ENCODE data around the gene OGFR.
A peak's percentile ranks its signal among the peaks of the same experiment; 100 is the strongest.
"Not testable (repeated sequence)": the region's sequence is repeated elsewhere in the genome, so short reads cannot be mapped to it uniquely, and the experiment has no call there.

OGFR gene

DNA sequence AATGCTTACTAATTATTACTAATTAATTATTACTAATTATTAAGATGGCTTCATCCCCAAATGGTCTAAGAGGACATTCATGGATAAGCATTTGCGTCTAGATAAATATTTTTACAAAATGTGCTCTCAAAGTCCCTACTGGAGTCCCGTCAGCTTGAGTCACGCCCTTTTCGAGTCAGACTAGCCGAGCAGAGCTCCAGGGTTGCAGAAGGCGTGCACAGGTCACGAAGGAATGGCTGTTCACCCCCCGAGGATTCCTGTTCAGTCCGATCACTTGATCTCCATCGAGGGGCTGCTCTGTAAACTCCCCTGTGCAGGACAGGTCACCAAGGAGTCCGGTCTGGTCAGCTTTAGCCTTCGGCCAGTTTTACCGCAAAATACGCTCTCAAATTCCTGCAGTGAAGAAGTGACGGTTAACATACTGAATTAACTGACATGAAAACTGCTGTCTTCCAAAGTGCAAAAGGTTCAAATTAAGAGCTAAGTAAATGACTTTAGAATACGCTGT lies 37.1 kb downstream of the OGFR start:
- no peak for DNase-seq

DNA sequence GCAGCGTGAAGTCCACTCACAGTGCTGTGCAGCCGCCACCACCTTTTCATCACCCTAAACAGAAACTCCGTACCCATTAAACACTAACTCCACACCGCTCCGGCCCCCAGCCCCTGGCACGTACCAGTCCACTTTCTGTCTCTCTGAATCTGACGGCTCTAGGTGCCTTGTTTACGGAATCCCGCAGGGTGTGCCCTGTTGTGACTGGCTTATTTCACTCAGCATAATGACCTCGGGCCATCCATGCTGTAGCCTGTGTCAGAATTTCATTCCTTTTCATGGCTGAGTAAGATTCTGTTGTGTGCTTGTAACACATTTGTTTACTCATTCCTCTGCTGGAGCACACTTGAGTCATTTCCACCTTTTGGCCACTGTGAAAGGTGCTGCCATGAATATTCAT lies 39.0 kb downstream of the OGFR start:
- DNase-seq = no peak

DNA sequence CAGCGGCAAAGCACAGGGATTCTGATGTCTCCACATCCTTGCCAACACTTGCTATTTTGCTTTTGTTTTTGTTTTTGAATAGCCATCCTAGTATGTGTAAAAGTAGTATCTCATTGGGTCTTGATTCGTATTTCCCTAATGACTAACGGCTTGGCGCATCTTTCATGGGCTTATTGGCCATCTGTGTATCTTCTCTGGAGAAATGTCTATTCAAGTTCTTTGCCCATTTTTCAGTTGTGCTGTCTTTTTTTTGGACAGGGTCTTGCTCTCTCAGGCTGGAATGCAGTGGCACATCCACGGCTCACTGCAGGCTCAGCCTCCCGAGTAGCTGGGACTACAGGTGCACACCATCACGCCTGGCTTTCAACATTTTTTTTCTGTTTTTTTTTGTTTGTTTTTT lies 39.5 kb downstream of the OGFR start:
- no peak for DNase-seq

DNA sequence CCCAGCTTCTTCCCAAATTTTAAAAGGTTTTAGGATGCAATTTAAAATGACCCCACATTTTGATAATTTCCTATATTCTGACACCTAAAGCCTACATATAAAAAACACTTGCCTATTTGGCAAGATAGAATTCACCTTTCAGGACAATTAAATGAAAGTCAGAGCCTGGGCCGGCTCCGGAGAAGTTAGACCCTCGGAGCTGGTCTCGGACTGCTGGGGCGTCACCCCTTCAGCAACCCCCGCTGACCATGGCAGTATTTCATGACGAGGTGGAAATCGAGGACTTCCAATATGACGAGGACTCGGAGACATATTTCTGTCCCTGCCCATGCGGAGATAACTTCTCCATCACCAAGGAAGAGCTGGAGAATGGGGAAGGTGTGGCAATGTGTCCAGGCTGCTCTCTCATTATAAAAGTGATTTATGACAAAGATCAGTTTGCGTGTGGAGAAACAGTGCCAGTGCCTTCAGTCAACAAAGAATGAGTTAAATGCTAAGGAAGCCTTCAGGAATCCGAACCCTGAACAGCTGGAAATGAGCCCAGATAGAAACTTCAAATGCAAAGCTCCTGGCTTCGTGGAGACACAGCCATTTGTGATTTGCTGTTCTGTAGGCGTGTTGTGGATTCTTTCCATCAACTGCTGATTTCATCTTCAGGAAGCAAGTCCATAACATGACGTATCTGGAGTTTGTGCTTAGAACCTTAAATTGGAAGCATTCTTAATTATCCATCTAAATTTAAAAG lies 41.0 kb downstream of the OGFR start:
- no peak for DNase-seq

DNA sequence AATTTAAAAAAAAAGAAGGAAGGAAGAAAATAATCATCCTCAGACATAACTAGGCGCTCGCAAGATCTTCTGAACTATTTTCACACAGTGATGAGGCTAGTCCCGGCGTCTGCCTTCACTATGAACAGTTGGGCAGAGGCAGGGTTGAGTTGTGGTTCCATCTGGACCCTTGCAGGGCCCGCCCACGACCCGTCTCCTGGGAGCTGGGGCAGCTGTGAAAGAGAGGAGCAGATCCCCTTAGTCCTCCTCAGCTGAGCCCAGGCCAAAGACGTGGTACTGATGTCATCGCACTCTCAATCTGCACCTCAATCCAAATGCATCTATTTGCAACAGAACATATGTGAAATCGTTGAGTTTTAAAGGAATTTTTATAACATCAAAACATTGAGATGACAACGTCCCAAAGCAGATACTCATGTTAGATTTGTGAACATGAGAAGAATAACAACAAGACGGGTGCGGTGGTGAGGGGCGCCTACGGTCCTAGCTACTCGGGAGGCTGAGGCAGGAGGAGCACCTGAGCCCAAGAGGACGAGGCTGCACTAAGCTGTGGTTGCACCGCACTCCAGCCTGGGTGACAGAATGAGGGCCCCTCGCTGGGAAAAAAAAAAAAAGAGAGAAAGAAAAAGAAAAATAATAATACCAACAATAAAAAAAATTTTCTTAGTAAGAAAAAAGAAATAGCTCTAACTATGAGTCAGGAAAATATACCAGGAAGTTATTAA lies 41.7 kb downstream of the OGFR start:
- DNase-seq = no peak

DNA sequence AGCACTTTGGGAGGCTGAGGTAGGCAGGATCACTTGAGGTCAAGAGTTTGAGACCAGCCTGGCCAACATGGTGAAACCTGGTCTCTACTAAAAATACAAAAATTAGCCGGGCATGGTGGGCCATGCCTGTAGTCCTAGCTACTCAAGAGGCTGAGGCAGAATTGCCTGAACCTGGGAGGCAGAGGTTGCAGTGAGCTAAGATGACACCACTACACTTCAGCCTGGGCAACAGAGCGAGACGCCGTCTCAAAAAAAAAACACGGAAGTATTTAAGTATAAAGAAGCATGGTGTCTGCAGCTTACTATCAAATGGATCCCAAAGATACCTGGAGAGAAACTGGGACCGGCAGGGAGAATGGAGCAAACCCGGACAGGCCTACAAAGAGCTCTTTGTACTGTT lies 44.3 kb downstream of the OGFR start:
- not testable (repeated sequence) for DNase-seq

DNA sequence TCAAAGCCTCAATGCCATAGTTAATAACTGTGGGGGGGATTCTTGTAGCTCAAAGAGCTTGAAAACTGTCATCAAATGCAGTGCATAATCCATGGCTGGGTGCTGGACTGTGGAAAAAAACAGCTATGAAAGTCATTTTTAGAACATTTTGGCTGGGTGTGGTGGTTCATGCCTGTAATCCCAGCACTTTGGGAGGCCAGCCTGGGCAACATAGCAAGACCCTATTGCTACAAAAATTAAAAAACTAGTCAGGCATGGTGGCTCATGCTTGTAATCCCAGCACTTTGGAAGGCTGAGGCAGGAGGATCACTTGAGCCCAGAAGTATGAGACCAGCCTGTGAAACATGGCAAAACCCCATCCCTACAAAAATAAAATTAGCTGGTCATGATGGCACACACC lies 44.8 kb downstream of the OGFR start:
- no peak for DNase-seq

DNA sequence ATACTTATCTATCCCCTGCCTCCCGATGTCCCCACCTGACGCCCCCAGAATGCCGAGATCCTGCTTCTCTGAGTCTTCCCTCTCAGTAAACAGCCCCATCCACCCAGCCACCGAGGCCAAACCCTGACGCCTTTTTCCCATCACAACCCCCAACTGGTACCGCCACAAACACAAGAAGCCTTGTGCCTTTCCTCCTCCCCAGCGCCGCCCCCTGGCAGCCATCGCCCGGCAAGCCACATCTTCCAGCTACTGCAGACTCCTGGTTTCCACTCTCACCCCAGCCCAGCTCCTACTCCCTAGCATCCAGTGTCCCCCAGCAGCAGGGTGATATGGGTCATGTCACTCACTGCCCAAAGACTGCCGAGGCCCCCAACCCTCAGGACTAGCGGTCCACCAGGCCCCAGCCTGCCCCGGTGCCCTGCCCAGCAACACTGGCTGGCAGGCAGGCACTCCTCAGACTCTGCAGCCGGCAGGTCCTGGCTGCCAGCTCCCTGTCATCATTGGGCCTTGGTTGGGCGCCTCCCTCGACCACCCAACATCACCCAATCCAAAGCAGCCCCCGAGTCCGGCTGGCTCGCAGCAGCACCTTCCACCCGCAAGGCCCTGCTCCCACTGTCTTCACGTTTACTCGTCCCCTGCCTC lies 45.8 kb downstream of the OGFR start:
- DNase-seq = no peak

DNA sequence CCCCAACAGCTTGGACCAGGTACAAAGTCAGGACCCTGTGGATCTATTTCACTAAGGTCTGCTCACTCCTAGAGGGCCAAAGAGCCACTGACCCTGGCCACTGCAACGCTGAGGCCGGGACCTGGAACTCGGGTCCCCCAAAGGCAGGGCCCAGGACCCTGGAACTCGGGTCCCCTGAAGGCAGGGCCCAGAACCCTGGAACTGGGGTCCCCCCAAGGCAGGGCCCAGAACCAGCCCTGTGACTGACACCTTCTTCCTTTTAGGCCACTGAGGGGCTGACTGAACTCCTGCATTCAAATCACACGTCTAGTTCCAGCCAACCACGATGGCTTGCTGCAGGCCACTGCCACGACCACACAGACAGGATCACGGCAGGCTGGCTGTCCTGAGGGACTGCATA lies 47.6 kb downstream of the OGFR start:
- no peak for DNase-seq

DNA sequence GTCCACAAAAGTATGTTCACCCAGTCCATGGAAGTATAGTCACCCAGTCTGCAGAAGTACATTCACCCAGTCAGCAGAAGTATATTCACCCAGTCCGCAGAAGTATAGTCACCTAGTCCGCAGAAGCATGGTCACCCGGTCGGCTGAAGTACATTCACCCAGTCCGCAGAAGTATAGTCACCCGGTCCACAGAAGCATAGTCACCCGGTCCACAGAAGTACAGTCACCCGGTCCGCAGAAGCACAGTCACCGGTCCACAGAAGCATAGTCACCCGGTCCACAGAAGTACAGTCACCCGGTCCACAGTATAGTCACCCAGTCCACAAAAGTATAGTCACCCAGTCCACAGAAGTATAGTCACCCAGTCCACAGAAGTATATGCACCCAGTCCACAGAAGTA lies 48.2 kb downstream of the OGFR start:
- no peak for DNase-seq

DNA sequence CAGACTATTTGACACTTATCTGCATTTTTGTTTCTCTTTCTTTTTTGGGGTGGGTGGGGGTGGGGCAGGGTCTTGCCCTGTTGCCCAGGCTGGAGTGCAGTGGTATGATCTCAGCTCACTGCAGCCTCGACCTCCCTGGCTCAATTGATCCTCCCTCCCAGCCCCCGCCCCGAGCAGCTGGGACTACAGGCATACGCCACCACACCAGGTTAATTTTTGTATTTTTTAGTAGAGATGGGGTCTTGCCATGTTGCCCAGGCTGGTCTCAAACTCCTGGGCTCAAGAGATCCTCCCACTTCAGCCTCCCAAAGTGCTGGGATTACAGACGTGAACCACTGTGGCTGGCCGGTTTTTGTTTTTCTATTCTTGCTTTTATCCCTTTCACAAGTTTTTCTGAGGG lies 48.7 kb downstream of the OGFR start:
- DNase-seq = not testable (repeated sequence)

DNA sequence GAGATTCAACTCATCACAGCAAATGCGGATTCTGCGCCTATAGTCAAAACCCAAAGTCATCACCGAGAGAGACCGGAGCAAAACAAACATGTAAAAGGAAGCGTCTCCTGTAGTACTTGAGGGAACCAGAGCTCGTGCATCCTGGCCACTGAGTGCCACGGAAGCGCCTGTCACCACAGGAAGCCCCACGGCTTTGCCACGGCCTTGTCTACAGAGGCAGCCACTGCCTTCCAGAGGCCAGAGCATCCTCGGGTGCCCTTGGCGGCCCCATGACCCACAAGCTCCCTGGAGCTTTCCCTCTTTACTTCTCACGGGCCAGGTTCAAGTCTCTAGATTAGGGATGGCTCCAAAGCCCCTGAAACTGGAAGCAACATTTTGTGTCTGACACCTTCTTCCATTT lies 49.5 kb downstream of the OGFR start:
- no peak for DNase-seq

DNA sequence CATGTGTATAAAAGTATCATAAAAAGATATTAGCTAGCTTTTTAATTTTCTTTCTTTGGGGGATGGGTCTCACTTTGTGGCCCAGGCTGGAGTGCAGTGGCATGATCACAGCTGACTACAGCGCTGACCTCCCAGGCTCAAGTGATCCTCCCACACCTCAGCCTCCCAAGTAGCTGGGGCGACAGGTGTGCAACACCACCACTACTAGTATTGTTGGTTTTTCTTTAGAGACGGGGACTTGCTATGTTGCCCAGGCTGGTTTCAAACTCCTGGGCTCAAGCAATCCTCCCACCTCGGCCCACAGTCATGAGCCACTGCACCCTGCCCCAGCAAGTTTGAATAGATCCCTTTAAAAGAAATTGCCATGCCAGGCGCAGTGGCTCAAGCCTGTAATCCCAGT lies 50.5 kb downstream of the OGFR start:
- DNase-seq = no peak

DNA sequence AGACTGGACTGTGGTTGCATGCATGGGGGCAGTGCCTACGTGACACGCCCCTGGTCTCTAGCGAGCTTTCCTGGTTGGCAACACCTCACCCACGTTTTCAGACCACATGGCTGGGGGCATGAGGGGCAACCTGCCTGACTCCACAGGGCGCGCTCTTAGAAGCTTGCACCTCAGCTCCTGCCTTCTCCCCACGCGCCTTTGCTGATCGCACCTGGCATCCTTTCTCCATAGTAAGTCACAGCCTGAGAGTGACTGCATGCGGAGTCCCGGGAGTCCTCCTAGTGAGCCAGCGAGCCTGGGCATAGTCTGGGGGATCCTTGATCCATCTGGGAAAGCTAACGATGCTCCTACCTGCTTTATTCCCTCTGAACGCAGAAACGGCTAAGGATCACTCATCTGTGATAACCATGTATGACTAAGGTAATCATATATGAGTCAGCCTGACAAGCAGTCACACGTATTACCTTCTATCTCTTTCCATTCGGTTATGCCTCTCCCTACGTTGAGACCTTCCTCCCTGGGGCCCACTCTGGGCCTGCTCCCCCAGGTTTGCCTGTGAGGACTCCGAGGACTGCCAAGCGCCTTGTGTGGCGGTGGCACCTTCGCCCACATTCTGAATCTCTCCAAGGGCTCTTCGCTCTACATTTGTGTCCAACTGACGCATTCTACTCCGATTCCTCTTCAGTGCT lies 52.4 kb downstream of the OGFR start:
- no peak for DNase-seq

DNA sequence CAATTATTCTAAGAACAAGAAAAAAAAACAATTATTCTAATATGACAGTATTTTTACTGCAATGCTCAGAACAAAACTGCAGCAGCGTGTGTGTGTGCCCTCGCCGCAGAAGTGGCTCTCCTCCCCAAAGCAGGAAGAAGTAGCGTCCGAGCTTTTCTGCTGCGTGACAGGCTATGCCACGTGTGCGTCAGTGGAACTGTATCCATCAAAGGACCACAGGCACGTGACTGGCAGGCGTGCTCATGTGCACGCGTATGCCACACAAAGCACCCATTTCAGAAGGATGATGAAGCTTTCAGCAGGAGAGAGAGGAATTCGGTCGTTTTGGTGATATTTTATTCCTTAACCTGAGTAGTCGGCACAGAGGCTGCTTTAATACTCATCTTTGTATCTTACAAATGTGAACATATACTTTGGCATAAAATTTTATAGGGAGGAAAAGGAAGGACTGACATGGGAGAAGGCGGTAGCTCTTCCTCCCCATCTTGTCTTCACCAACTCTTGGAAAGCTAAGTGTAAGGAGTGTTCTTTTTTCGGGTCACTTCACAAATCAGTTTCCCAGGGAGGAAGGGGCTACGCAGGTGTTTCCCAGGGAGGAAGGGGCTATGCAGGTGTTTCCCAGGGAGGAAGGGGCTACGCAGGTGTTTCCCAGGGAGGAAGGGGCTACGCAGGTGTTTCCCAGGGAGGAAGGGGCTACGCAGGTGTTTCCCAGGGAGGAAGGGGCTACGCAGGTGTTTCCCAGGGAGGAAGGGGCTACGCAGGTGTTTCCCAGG lies 53.6 kb downstream of the OGFR start:
- DNase-seq = no peak

DNA sequence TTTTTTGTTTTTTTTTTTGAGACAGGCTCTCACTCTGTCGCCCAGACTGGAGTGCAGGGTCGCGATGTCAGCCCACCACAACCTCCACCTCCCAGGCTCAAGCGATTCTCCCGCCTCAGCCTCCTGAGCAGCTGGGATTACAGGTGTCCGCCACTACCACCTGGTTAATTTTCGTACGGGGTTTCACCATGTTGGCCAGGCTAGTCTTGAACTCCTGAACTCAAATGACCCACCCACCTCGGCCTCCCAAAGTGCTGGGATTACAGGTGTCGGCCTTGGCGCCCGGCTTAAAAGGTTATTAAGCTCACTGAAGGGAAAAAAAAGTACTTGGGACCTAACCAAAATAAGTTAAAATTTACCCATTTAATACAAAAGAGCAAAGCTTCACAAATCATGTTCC lies 55.1 kb downstream of the OGFR start:
- no peak for DNase-seq

DNA sequence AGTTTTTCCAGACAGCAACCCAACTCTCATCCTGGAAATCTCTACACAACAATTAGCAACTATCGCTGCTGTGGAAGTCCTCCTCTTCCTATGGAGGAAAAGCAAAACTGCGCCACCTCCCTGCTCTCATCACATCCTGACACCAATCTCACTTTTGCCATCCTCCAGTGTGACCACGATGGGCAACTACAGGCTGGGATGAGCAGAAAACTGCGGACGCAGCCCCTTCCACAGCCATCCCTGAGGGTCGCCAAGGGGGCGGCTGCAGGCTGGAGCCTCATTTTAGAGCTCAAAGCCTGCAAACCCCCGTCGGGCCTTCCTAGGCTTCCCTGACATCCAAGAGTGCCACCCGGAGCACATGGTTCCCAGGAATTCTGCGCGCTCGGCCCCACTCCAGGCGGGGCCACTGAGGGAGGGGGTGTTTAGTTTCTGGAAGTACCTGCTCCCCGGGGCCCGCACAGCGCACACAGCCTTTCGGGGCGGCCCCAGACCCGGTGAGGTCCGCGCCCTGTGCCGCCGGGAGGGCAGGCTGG lies 55.8 kb downstream of the OGFR start:
- DNase-seq = no peak

DNA sequence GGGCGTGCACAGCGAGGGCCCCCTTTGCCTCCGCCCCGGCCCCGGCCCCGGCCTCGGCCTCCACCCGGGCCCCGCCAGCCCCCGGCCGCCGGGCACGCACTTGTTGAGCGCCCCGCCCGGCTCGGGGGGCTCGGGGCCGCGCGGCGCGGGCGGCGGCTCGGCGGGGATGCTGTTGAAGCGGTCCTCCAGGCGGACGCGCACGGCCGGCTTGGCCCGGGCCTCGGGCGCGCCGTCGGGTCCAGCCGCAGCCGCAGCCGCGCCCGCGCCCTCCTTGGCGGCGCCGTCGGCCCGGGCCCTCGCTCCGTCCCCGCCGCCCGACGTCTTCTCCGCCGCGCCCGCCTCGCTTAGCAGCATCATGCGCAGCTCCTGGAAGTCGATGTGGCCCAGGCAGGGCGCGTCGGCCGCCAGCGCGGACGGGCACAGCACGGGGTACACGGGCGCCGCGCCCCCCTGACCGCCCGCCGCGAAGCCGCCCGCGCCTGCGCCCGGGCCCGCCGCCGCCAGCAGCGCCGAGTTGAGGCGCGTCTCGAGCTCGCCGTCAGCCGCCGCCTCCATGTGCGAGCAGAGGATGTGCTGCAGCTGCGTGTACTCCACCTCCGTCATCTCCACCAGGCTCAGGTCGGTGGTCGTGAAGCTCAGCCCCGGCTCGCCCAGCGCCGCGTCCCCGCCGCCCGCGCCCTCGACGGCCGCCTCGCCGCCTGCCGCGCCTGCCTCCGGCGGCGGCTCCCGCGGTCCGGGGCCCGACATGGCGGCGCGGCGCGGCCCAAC lies 56.5 kb downstream of the OGFR start:
- DNase-seq = no peak

DNA sequence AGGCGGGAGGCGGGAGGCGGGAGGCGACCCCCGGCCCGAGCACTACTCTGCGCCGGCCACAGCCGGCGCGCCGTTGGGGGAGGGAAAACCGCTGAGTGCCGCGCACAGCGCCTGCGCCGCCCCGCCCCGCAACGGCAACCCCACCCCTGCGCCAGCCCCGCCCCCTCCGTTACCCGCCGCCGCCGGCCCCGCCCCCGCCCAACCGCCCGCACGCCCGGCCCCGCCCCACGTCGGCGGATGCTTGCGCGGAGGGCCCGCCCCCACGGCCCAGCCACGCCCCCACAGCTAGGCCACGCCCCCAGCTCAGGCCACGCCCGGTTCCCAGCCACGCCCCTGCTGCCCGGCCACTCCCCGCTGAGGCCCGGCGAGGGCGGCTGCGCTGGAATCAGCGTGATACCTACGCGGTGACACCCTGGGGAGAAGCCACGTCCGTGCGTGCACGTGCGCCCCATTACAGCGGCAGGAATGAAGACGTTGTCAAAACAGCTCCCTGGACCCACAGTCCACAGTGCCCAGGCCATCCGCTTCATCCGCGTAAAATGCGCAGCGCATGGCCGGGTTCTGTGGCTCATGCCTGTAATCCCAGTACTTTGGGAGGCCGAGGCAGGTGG lies 57.2 kb downstream of the OGFR start, which contains the start of gene TCFL5:
Gene TCFL5, minus strand, starts transcription at position 97 of the 611 bp plus-strand sequence. CDS start 152 bp downstream, outside the sequence.
- peak; percentile 47 for DNase-seq

Data from NCI-H1417 treated with DMSO at 0.1 percent for 48 hours (cell line).